ENCODE data around the gene CENPF. TPM values are rescaled to one million over a fixed set of nuclear protein-coding genes. Genes with fewer than 3 reads are reported as not detected.

The CENPF gene
- total and polyA plus RNA-seq, 9 of the 15 experiments (the other 6 are each of a cell fraction or from before 2014, with no cell fraction given): 50.6 to 180 (median 98.3) TPM

DNA sequence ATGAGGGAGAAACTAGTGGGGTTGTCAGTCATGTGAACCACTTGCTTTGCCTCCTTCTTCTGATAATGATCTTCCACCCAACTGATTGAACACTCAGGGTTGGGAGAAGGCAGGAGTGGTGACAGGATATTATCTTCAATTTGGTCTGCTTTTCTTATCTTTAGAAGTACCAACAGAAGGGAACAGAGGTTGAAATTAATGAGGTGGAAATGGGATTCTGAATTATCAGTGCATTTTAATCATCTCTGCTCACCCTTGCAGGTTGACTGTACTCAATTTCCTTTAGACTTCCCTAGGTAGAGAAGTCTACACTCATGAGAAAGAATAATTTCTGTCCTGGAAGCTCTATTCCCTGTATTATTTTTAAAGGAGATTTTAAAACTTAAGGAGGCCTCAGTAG is 31.7 kb upstream of the CENPF start:
- Histone ChIP-seq H3K4me3 (no peak overlapping the region), H4K20me1 (replicated peaks; ENCODE audit: control insufficient read depth, insufficient read depth, low read length) (no peaks in the 10 kb centered on the region), H3K4me1 (replicated peaks in 1 of 2; ENCODE audit: control insufficient read depth in 2 of 2, insufficient read depth in 2 of 2, low read length in 2 of 2) (no peaks in the 10 kb centered on the region), H2AFZ (ENCODE audit: low read depth, low read length) (no peak overlapping the region), H3K4me2 (ENCODE audit: insufficient read depth, low read length) (no peak overlapping the region), H3K27me3 (ENCODE audit: control insufficient read depth in 2 of 2, insufficient read depth in 2 of 2, low read length in 2 of 2) (no peaks in the 10 kb centered on the region), H3K9me3 (replicated peaks; ENCODE audit: control insufficient read depth, insufficient read depth, low read depth, low read length) (no peaks in the 10 kb centered on the region), H3K79me2 (ENCODE audit: control insufficient read depth, insufficient read depth, low read length) (no peaks in the 10 kb centered on the region), H3K9ac (ENCODE audit: insufficient read depth in 1 of 2, low read depth in 2 of 2, low read length in 2 of 2) (no peak overlapping the region), H3K9me1 (ENCODE audit: control insufficient read depth, insufficient read depth, low read length) (no peaks in the 10 kb centered on the region), H3K27ac (ENCODE audit: extremely low read depth, low read depth, low read length) (no peak overlapping the region), H3K36me3 (ENCODE audit: control insufficient read depth, insufficient read depth, low read length) (no peaks in the 10 kb centered on the region)
- no TSS peak for BruUV-seq (replicated peaks)
- no peak for DNase-seq (ENCODE audit: extremely low read depth in 1 of 4, low spot score in 3 of 4)
- ATAC-seq: no peak
- ChIA-PET CTCF (ENCODE audit: low intra/inter-chr PET ratio) (interaction anchor here (0.6 kb wide), 1 partner anchor 12 kb away, joined by 3 read pairs; no protein-coding TSS in a partner anchor), POLR2A (no interaction called here)
- intact Hi-C loops (cut with micrococcal nuclease): no loop called here
- in situ Hi-C loops (cut with MboI): no loop called here
- TF ChIP-seq NCOA1 (IDR thresholded peaks at IDR 0.05; ENCODE audit: low read depth) (no peak), HOXB6 (CRISPR knock-in tag; IDR thresholded peaks at IDR 0.05; ENCODE audit: borderline replicate concordance) (no peak)
- no peak for FAIRE-seq

DNA sequence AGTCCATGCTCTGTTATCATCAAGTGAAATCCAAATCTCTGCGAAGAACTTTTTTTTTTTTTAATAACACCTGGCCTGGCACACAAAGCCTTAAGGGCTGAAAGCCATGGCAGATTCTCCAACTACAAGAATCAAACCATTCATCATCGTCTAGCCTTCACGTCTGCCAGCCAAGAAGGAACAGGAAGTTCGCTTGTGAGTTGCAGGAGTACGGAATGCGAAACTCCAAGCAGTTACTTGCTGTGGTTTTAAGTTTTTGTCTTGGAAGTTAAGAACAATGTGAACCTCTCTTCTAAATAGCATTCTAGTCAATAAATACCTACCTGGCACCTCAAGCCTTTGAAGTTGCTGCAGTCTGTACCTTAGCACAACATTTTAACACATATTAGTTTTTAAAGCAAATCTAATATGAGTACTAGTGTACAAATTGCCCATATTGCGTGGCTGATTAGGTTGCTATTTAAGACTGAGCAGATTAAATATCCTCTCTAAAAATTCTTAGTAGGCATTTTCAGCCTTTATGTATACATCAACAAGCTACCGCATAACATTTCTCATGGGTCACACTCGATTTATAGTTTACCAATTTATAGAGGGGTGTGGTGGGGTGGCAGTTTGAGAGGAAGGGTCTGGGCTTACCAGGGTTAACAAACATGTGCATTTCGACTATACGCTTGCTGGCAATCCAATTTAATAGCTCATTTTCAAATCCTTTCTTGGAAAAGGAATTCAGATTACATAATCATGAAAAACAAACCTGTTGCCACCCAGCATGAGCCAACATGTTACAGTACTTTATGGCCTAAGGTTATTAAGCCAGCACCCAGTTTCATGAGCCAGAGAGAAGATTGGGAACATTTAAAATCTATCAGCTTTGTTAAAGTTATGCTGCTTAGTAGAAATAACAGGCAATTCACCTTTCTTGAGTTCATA is 29.3 kb upstream of the CENPF start:
- intact Hi-C loops (cut with micrococcal nuclease) (no loop called here), in situ Hi-C loops (cut with MboI) (no loop called here)
- Histone ChIP-seq H3K9ac (ENCODE audit: insufficient read depth in 1 of 2, low read depth in 2 of 2, low read length in 2 of 2) (no peak overlapping the region), H3K9me3 (replicated peaks; ENCODE audit: control insufficient read depth, insufficient read depth, low read depth, low read length) (no peaks in the 10 kb centered on the region; the same call in 1 of the 2 replicates), H3K4me1 (replicated peaks in 1 of 2; ENCODE audit: control insufficient read depth in 2 of 2, insufficient read depth in 2 of 2, low read length in 2 of 2) (no peaks in the 10 kb centered on the region), H2AFZ (ENCODE audit: low read depth, low read length) (no peak overlapping the region), H3K4me2 (ENCODE audit: insufficient read depth, low read length) (no peak overlapping the region), H3K36me3 (ENCODE audit: control insufficient read depth, insufficient read depth, low read length) (no peaks in the 10 kb centered on the region), H3K27me3 (ENCODE audit: control insufficient read depth in 2 of 2, insufficient read depth in 2 of 2, low read length in 2 of 2) (no peaks in the 10 kb centered on the region), H3K4me3 (no peak overlapping the region), H3K9me1 (ENCODE audit: control insufficient read depth, insufficient read depth, low read length) (no peaks in the 10 kb centered on the region), H3K79me2 (ENCODE audit: control insufficient read depth, insufficient read depth, low read length) (no peaks in the 10 kb centered on the region), H3K27ac (ENCODE audit: extremely low read depth, low read depth, low read length) (no peak overlapping the region), H4K20me1 (replicated peaks; ENCODE audit: control insufficient read depth, insufficient read depth, low read length) (no peaks in the 10 kb centered on the region)
- ChIA-PET POLR2A (interaction anchor here (1.3 kb wide), 1 partner anchor 8 kb away, joined by 4 read pairs; no protein-coding TSS in a partner anchor), CTCF (ENCODE audit: low intra/inter-chr PET ratio) (no interaction called here)
- no peak for FAIRE-seq
- BruUV-seq (replicated peaks): no TSS peak
- WGBS (ENCODE audit: insufficient coverage, low coverage, missing lambda C conversion rate): 0% methylated on average over 11 of the region's 11 CpGs
- no peak for ATAC-seq
- DNase-seq (ENCODE audit: extremely low read depth in 1 of 4, low spot score in 3 of 4): no peak
- TF ChIP-seq ZNF212 (CRISPR knock-in tag; IDR thresholded peaks at IDR 0.05) (no peak), NCOA2 (IDR thresholded peaks at IDR 0.05; ENCODE audit: partially characterized antibody in 2 of 2) (no peak), MTF1 (CRISPR knock-in tag; IDR thresholded peaks at IDR 0.05; ENCODE audit: borderline replicate concordance) (no peak)
- TF ChIP-seq, protein P1, sequence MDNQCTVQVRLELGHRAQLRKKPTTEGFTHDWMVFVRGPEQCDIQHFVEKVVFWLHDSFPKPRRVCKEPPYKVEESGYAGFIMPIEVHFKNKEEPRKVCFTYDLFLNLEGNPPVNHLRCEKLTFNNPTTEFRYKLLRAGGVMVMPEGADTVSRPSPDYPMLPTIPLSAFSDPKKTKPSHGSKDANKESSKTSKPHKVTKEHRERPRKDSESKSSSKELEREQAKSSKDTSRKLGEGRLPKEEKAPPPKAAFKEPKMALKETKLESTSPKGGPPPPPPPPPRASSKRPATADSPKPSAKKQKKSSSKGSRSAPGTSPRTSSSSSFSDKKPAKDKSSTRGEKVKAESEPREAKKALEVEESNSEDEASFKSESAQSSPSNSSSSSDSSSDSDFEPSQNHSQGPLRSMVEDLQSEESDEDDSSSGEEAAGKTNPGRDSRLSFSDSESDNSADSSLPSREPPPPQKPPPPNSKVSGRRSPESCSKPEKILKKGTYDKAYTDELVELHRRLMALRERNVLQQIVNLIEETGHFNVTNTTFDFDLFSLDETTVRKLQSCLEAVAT (IDR thresholded peaks at IDR 0.05): no peak
- TF ChIP-seq, protein P2, sequence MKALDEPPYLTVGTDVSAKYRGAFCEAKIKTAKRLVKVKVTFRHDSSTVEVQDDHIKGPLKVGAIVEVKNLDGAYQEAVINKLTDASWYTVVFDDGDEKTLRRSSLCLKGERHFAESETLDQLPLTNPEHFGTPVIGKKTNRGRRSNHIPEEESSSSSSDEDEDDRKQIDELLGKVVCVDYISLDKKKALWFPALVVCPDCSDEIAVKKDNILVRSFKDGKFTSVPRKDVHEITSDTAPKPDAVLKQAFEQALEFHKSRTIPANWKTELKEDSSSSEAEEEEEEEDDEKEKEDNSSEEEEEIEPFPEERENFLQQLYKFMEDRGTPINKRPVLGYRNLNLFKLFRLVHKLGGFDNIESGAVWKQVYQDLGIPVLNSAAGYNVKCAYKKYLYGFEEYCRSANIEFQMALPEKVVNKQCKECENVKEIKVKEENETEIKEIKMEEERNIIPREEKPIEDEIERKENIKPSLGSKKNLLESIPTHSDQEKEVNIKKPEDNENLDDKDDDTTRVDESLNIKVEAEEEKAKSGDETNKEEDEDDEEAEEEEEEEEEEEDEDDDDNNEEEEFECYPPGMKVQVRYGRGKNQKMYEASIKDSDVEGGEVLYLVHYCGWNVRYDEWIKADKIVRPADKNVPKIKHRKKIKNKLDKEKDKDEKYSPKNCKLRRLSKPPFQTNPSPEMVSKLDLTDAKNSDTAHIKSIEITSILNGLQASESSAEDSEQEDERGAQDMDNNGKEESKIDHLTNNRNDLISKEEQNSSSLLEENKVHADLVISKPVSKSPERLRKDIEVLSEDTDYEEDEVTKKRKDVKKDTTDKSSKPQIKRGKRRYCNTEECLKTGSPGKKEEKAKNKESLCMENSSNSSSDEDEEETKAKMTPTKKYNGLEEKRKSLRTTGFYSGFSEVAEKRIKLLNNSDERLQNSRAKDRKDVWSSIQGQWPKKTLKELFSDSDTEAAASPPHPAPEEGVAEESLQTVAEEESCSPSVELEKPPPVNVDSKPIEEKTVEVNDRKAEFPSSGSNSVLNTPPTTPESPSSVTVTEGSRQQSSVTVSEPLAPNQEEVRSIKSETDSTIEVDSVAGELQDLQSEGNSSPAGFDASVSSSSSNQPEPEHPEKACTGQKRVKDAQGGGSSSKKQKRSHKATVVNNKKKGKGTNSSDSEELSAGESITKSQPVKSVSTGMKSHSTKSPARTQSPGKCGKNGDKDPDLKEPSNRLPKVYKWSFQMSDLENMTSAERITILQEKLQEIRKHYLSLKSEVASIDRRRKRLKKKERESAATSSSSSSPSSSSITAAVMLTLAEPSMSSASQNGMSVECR (CRISPR knock-in tag; IDR thresholded peaks at IDR 0.05): no peak
